CD14-positive monocyte (primary cell): ENCODE results near the gene SYNE3. TPM values are rescaled to one million over a fixed set of nuclear protein-coding genes. Genes with fewer than 3 reads are reported as not detected.

ENCODE experiments used
- DNase-seq, 3 donors: peaks; one replicate each; pipeline ENCODE4 v3.0.0-alpha.2; 2011 to 2022
- H2AFZ ChIP-seq: 2 replicates; pipeline ENCODE4 v1.6.0; 2012; ENCODE audit warnings: mild to moderate bottlenecking, low read depth, low read length, inconsistent platforms; ENCODE audit not compliant: insufficient read depth, poor library complexity, severe bottlenecking
- H3K27ac ChIP-seq, 2 donors: 1 replicate in 1 of 2; 2 replicates in 1 of 2; pipeline ENCODE4 v1.5.1; 2012 to 2013; ENCODE audit warnings: low read length in 2 of 2, control low read depth in 1 of 2, inconsistent platforms in 1 of 2, low read depth in 1 of 2, mild to moderate bottlenecking in 1 of 2
- H3K27me3 ChIP-seq, 2 donors: one replicate each; pipeline versions ENCODE4 v1.6.0 to v1.6.1; 2011 to 2013; ENCODE audit warnings: low read length in 2 of 2; ENCODE audit not compliant: control insufficient read depth in 2 of 2, insufficient read depth in 2 of 2
- H3K36me3 ChIP-seq, 2 donors: replicated peaks in 1 of 2; 1 replicate in 1 of 2; 2 replicates in 1 of 2; pipeline versions ENCODE4 v1.5.1 to v1.6.1; 2012 to 2013; ENCODE audit warnings: low read length in 2 of 2, control low read depth in 1 of 2, inconsistent platforms in 1 of 2, mild to moderate bottlenecking in 1 of 2; ENCODE audit not compliant: insufficient read depth in 2 of 2, control insufficient read depth in 1 of 2
- H3K4me1 ChIP-seq, 2 donors: 1 replicate in 1 of 2; 2 replicates in 1 of 2; pipeline versions ENCODE4 v1.5.1 to v1.6.1; 2012 to 2013; ENCODE audit warnings: low read length in 2 of 2, control low read depth in 1 of 2, inconsistent platforms in 1 of 2, mild to moderate bottlenecking in 1 of 2, moderate library complexity in 1 of 2; ENCODE audit not compliant: insufficient read depth in 2 of 2, control insufficient read depth in 1 of 2
- H3K4me2 ChIP-seq: replicated peaks from 2 replicates; pipeline ENCODE3; 2012; ENCODE audit warnings: low read length, moderate library complexity, mild to moderate bottlenecking; ENCODE audit not compliant: poor library complexity, severe bottlenecking; ENCODE audit errors: extremely low read depth
- H3K4me3 ChIP-seq, 3 experiments: fragments of 200-600 bp in 1 of 3; sonication (generic) in 1 of 3; replicated peaks in 1 of 3; 1 replicate in 2 of 3; 2 replicates in 1 of 3; pipeline ENCODE4 v1.5.1; 2011 to 2013; ENCODE audit warnings: low read length in 3 of 3, mild to moderate bottlenecking in 3 of 3, control low read depth in 2 of 3, low read depth in 2 of 3, inconsistent platforms in 1 of 3, moderate library complexity in 1 of 3
- H3K79me2 ChIP-seq: 2 replicates; pipeline ENCODE4 v1.6.0; 2012; ENCODE audit warnings: mild to moderate bottlenecking, control low read depth, inconsistent platforms, low read length, moderate library complexity; ENCODE audit not compliant: insufficient read depth
- H3K9ac ChIP-seq: 2 replicates; pipeline ENCODE4 v1.6.0; 2017; ENCODE audit warnings: low read length, mild to moderate bottlenecking; ENCODE audit not compliant: insufficient read depth, poor library complexity, severe bottlenecking
- H3K9me3 ChIP-seq, 2 donors: replicated peaks in 1 of 2; 1 replicate in 1 of 2; 2 replicates in 1 of 2; pipeline versions ENCODE4 v1.5.1 to v1.6.1; 2012 to 2013; ENCODE audit warnings: low read length in 2 of 2, control low read depth in 1 of 2; ENCODE audit not compliant: control insufficient read depth in 1 of 2, insufficient read depth in 1 of 2
- H4K20me1 ChIP-seq: 2 replicates; pipeline ENCODE4 v1.6.0; 2012; ENCODE audit warnings: mild to moderate bottlenecking, low read length, control low read depth, moderate library complexity; ENCODE audit not compliant: insufficient read depth
- H3K27ac Mint-ChIP-seq, 7 donors: one replicate each; pipeline ENCODE4 v1.8.0; 2020; ENCODE audit warnings: mild to moderate bottlenecking in 7 of 7, mixed read lengths in 7 of 7, moderate library complexity in 6 of 7, inconsistent platforms in 2 of 7
- H3K27me3 Mint-ChIP-seq, 3 donors: one replicate each; pipeline ENCODE4 v1.8.0; 2021 to 2022; ENCODE audit warnings: low read depth in 3 of 3, mild to moderate bottlenecking in 3 of 3, mixed read lengths in 3 of 3, moderate library complexity in 3 of 3, inconsistent platforms in 1 of 3
- H3K36me3 Mint-ChIP-seq, 2 donors: one replicate each; pipeline ENCODE4 v1.8.0; 2020; ENCODE audit warnings: mixed read lengths in 2 of 2, inconsistent platforms in 1 of 2, mild to moderate bottlenecking in 1 of 2
- H3K4me1 Mint-ChIP-seq: one replicate; pipeline ENCODE4 v1.8.0; 2020; ENCODE audit warnings: mild to moderate bottlenecking, mixed read lengths
- H3K4me3 Mint-ChIP-seq, 2 donors: one replicate each; pipeline ENCODE4 v1.8.0; 2020; ENCODE audit warnings: mild to moderate bottlenecking in 2 of 2, mixed read lengths in 2 of 2, moderate library complexity in 1 of 2
- H3K9me3 Mint-ChIP-seq, 7 donors: one replicate each; pipeline ENCODE4 v1.8.0; 2020 to 2022; ENCODE audit warnings: mixed read lengths in 7 of 7, mild to moderate bottlenecking in 6 of 7, moderate library complexity in 6 of 7, inconsistent platforms in 2 of 7
- WGBS: methylation state at CpG from one replicate; pipeline ENCODE4 v1.1.5; 2013; ENCODE audit warnings: missing lambda C conversion rate; ENCODE audit not compliant: insufficient coverage; 5-methylcytosine and 5-hydroxymethylcytosine counted together
- intact Hi-C, 2 donors: fragments of 100-400 bp; cut with micrococcal nuclease; formaldehyde crosslinking; loops; one replicate each; pipeline versions ENCODE4 v1.15.0 to v1.15.1; 2023
- polyA plus RNA-seq, 3 donors: library from polyadenylated mRNA; depleted of rRNA in 1 of 3; unstranded in 2 of 3; stranded (reverse) in 1 of 3; fragments of 300-500 nt in 2 of 3; fragments of >200 nt in 1 of 3; fragmentation: Illumina TruSeq in 2 of 3; gene quantifications; 1 replicate in 2 of 3; 2 replicates in 1 of 3; pipeline ENCODE4 v1.2.3, GENCODE V29; 2012 to 2021
- TF ChIP-seq, protein P1 (sequence below): fragments of 200-600 bp; IDR thresholded peaks from one replicate; pipeline ENCODE4 v1.8.0; 2022; ENCODE audit warnings: antibody characterized with exemption, mild to moderate bottlenecking

Gene SYNE3
- polyA plus RNA-seq, 3 donors: 2.6 to 26.1 (median 3.5) TPM

DNA sequence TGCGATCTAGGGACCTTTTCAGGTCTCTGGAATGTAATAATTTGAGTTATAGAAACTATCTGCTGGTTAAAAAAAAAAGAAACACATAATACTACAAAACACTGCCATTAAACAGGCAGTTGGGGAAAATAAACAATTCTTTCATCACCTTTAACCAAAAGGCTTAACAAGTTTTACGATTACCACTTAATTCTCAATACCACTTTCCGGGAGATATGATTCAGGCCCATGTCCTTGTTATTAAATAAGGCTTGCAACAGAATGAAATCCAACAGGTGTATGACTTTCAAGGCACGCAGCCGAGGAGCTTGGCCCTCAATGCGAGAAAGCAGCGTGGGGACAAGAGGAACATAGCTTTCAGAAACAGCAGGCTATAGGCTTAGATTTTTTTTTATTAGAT lies 12.8 kb upstream of the SYNE3 start:
- H3K9me3 Mint-ChIP-seq: no peaks in the 10 kb centered on the region
- H3K9ac ChIP-seq: no peak overlapping the region
- no peak overlapping the region for H3K4me3 ChIP-seq
- H3K4me2 ChIP-seq: no peak overlapping the region
- DNase-seq: no peak
- peaks cover 0 to 8% of the 10 kb centered on the region in 2 donors for H3K36me3 ChIP-seq
- H4K20me1 ChIP-seq: peaks cover 4% of the 10 kb centered on the region
- H2AFZ ChIP-seq: no peak overlapping the region
- peaks cover 0 to 3% (median 0%) of the 10 kb centered on the region in 3 donors for H3K27me3 Mint-ChIP-seq
- H3K27me3 ChIP-seq: no peaks in the 10 kb centered on the region
- TF ChIP-seq, protein P1, sequence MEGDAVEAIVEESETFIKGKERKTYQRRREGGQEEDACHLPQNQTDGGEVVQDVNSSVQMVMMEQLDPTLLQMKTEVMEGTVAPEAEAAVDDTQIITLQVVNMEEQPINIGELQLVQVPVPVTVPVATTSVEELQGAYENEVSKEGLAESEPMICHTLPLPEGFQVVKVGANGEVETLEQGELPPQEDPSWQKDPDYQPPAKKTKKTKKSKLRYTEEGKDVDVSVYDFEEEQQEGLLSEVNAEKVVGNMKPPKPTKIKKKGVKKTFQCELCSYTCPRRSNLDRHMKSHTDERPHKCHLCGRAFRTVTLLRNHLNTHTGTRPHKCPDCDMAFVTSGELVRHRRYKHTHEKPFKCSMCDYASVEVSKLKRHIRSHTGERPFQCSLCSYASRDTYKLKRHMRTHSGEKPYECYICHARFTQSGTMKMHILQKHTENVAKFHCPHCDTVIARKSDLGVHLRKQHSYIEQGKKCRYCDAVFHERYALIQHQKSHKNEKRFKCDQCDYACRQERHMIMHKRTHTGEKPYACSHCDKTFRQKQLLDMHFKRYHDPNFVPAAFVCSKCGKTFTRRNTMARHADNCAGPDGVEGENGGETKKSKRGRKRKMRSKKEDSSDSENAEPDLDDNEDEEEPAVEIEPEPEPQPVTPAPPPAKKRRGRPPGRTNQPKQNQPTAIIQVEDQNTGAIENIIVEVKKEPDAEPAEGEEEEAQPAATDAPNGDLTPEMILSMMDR: no peak
- no peak overlapping the region for H3K27ac ChIP-seq
- H3K27ac Mint-ChIP-seq: no peak overlapping the region
- H3K9me3 ChIP-seq: no peaks in the 10 kb centered on the region
- intact Hi-C loops: loop anchor here in 1 of 2 donors (5.0 kb wide), 1 partner anchor 87 kb away; no protein-coding TSS in a partner anchor
- H3K4me1 Mint-ChIP-seq: peaks cover 56% of the 10 kb centered on the region
- H3K4me1 ChIP-seq: peaks cover 32 to 50% of the 10 kb centered on the region in 2 donors
- peaks cover 4 to 22% of the 10 kb centered on the region in 2 donors for H3K36me3 Mint-ChIP-seq
- no peak overlapping the region for H3K4me3 Mint-ChIP-seq
- WGBS: 97% methylated on average over 6 of the region's 7 CpGs
- H3K79me2 ChIP-seq: peaks cover 73% of the 10 kb centered on the region

DNA sequence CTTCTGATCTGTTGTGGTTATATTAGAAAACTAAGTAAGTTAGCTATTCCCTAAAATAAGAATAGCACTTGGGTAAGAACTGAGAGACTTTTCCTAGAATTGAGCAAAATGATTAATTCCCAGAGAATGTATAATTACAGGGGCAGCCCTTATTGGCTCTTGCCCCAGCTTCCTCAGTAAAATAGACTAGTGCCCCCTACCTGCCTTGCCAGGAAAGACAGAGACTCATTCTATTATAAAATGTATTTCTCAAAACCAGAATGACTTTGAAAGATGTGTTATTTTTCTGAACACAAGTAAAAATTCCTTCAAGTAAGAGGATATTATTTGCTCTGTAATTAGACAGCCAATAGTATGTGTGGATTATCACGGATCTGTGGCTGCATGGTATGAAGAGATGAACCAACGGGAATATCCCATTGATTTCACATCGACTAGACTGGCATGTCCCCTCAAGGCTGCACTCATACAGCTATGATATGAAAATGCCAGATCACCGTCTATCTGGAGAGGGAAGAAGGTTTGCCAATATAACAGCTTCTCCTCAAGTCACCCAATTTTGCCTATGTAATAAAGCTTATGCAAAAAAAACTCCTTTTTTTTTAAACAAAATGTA lies 11.0 kb upstream of the SYNE3 start:
- Histone ChIP-seq H3K9ac (no peak overlapping the region), H4K20me1 (peaks cover 4% of the 10 kb centered on the region), H3K79me2 (peaks cover 66% of the 10 kb centered on the region), H3K36me3 (peaks cover 0 to 8% of the 10 kb centered on the region in 2 donors), H3K9me3 (no peaks in the 10 kb centered on the region), H3K4me3 (no peak overlapping the region), H3K27ac (peak overlapping the region in 1 of 2 donors; percentile 6), H3K27me3 (no peaks in the 10 kb centered on the region), H3K4me1 (peaks cover 38 to 55% of the 10 kb centered on the region in 2 donors), H2AFZ (no peak overlapping the region), H3K4me2 (no peak overlapping the region)
- intact Hi-C loops: loop anchor here in 1 of 2 donors (5.0 kb wide), 1 partner anchor 85 kb away; no protein-coding TSS in a partner anchor
- TF ChIP-seq, protein P1: peak; percentile 87
- H3K9me3 Mint-ChIP-seq: no peaks in the 10 kb centered on the region
- H3K27me3 Mint-ChIP-seq: peaks cover 0 to 3% (median 0%) of the 10 kb centered on the region in 3 donors
- 83% methylated on average over 1 of the region's 4 CpGs for WGBS
- H3K36me3 Mint-ChIP-seq: peaks cover 2 to 22% of the 10 kb centered on the region in 2 donors
- peak in 2 of 3 donors; percentile 53 to 61 for DNase-seq
- no peak overlapping the region for H3K4me3 Mint-ChIP-seq
- H3K4me1 Mint-ChIP-seq: peaks cover 57% of the 10 kb centered on the region
- peak overlapping the region in 4 of 7 donors; percentile 8 to 71 (median 50) for H3K27ac Mint-ChIP-seq
